ENCODE results near the gene LAMC1.

- no peak for TF ChIP-seq ZBTB11 (tag by site-specific recombination; conservative IDR thresholded peaks at IDR 0.05; ENCODE audit: low read depth)
- no peak for TF ChIP-seq REPIN1 (tag by site-specific recombination; IDR thresholded peaks at IDR 0.05; ENCODE audit: low read depth)
- TF ChIP-seq CTCF (tag by site-specific recombination; IDR thresholded peaks at IDR 0.05) = no peak
These were observed 17.3 kb downstream of the LAMC1 start for GRCh38 chr1:183040547-183040971.

All from HEK293 (cell line).